CD4-positive, alpha-beta T cell treated with Interferon gamma for 1 hour (primary cell): ENCODE results near the gene ADCYAP1R1.

Source experiments
- DNase-seq: peaks from one replicate; pipeline ENCODE4 v3.0.0-alpha.2; 2020

ADCYAP1R1 gene

GRCh38 chr7:31092606-31093005, 40.5 kb downstream of the ADCYAP1R1 start:
- DNase-seq = no peak

GRCh38 chr7:31093282-31093681, 41.2 kb downstream of the ADCYAP1R1 start:
- no peak for DNase-seq

- no peak for DNase-seq
Observed at GRCh38 chr7:31094271-31094670, 42.2 kb downstream of the ADCYAP1R1 start.

- DNase-seq = no peak
Observed at GRCh38 chr7:31095286-31096197, 43.4 kb downstream of the ADCYAP1R1 start.

GRCh38 chr7:31096198-31096876, 44.2 kb downstream of the ADCYAP1R1 start:
- DNase-seq = no peak

- DNase-seq = no peak
Observed at GRCh38 chr7:31096877-31097258, 44.8 kb downstream of the ADCYAP1R1 start.

- no peak for DNase-seq
Observed at GRCh38 chr7:31098642-31099360, 46.7 kb downstream of the ADCYAP1R1 start.

GRCh38 chr7:31099451-31100444, 47.6 kb downstream of the ADCYAP1R1 start:
- no peak for DNase-seq

- DNase-seq = no peak
Observed at GRCh38 chr7:31100445-31100844, 48.3 kb downstream of the ADCYAP1R1 start.

GRCh38 chr7:31100871-31101270, 48.8 kb downstream of the ADCYAP1R1 start:
- DNase-seq = no peak

GRCh38 chr7:31101544-31101943, 49.4 kb downstream of the ADCYAP1R1 start:
- no peak for DNase-seq

- no peak for DNase-seq
Observed at GRCh38 chr7:31102151-31102972, 50.3 kb downstream of the ADCYAP1R1 start.

GRCh38 chr7:31102973-31103850, 51.1 kb downstream of the ADCYAP1R1 start:
- no peak for DNase-seq

- no peak for DNase-seq
Observed at GRCh38 chr7:31104361-31105255, 52.5 kb downstream of the ADCYAP1R1 start.

- DNase-seq = no peak
Observed at GRCh38 chr7:31105256-31105950, 53.3 kb downstream of the ADCYAP1R1 start.

- no peak for DNase-seq
Observed at GRCh38 chr7:31106303-31107105, 54.4 kb downstream of the ADCYAP1R1 start.
